ENCODE results near the gene UQCC2. TPM values are rescaled to one million over a fixed set of nuclear protein-coding genes. Genes with fewer than 3 reads are reported as not detected.

The UQCC2 gene
- total and polyA plus RNA-seq, 2 donors (not counting 1 experiment from before 2014, with no cell fraction given), result 13.2 to 16.6 TPM

GRCh38 chr6:33707771-33708170, 3.7 kb downstream of the UQCC2 start:
- H2AFZ ChIP-seq (ENCODE audit: insufficient read depth, low read depth, low read length, poor library complexity, severe bottlenecking), result no peak overlapping the region
- WGBS (ENCODE audit: insufficient coverage), result 40% methylated on average over 1 of the region's 5 CpGs
- H3K4me1 ChIP-seq (ENCODE audit: control insufficient read depth in 2 of 2, insufficient read depth in 2 of 2, low read length in 2 of 2), result peaks cover 16 to 25% of the 10 kb centered on the region in 2 donors
- peaks cover 1 to 15% of the 10 kb centered on the region in 2 experiments for H3K36me3 ChIP-seq (replicated peaks in 1 of 2; ENCODE audit: control extremely low read depth in 1 of 2, control insufficient read depth in 1 of 2, extremely low read depth in 1 of 2, insufficient read depth in 2 of 2, low read length in 1 of 2)
- Mint-ChIP-seq H3K27ac (no peak overlapping the region), H3K9me3 (ENCODE audit: insufficient read depth) (no peaks in the 10 kb centered on the region), H3K4me3 (no peak overlapping the region), H3K4me1 (peaks cover 37% of the 10 kb centered on the region), H3K27me3 (no peaks in the 10 kb centered on the region)
- H3K4me3 ChIP-seq (ENCODE audit: control extremely low read depth in 1 of 5, extremely low read depth in 1 of 5, insufficient read depth in 1 of 5, low read depth in 2 of 5, low read length in 4 of 5), result no peak overlapping the region
- no peak overlapping the region for H3K4me2 ChIP-seq (replicated peaks; ENCODE audit: low read depth, low read length, poor library complexity, severe bottlenecking)
- ATAC-seq (ENCODE audit: low read depth) (no peak), DNase-seq (no peak)
- H3K79me2 ChIP-seq (ENCODE audit: control insufficient read depth, insufficient read depth, low read length), result peaks cover 23% of the 10 kb centered on the region
- POLR2A ChIA-PET, result no interaction called here
- H4K20me1 ChIP-seq (ENCODE audit: control insufficient read depth, insufficient read depth, low read length, poor library complexity, severe bottlenecking), result no peaks in the 10 kb centered on the region
- no peaks in the 10 kb centered on the region for H3K27me3 ChIP-seq (replicated peaks in 1 of 4; ENCODE audit: control extremely low read depth in 1 of 4, control insufficient read depth in 3 of 4, insufficient read depth in 4 of 4, low read length in 3 of 4)
- no peak overlapping the region for H3K27ac ChIP-seq (ENCODE audit: low read length in 2 of 2)
- CTCF ChIA-PET, result interaction anchor here (1.2 to 2.3 kb wide), 5 partner anchors 10 to 128 kb away, joined by 3 to 6 read pairs (median 5); partner anchors contain the start of gene BAK1
- intact Hi-C loops (cut with micrococcal nuclease), result no loop called here
- H3K9ac ChIP-seq (ENCODE audit: low read length), result no peak overlapping the region
- TF ChIP-seq, protein P1, sequence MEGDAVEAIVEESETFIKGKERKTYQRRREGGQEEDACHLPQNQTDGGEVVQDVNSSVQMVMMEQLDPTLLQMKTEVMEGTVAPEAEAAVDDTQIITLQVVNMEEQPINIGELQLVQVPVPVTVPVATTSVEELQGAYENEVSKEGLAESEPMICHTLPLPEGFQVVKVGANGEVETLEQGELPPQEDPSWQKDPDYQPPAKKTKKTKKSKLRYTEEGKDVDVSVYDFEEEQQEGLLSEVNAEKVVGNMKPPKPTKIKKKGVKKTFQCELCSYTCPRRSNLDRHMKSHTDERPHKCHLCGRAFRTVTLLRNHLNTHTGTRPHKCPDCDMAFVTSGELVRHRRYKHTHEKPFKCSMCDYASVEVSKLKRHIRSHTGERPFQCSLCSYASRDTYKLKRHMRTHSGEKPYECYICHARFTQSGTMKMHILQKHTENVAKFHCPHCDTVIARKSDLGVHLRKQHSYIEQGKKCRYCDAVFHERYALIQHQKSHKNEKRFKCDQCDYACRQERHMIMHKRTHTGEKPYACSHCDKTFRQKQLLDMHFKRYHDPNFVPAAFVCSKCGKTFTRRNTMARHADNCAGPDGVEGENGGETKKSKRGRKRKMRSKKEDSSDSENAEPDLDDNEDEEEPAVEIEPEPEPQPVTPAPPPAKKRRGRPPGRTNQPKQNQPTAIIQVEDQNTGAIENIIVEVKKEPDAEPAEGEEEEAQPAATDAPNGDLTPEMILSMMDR (IDR thresholded peaks at IDR 0.05), result no peak
- TF ChIP-seq EZH2 (IDR thresholded peaks at IDR 0.05; ENCODE audit: borderline replicate concordance, insufficient read depth, low read depth, low read length, poor library complexity, severe bottlenecking), result no peak
- peaks cover 0 to 4% (median 0%) of the 10 kb centered on the region in 3 donors for H3K9me3 ChIP-seq (ENCODE audit: control extremely low read depth in 1 of 3, control insufficient read depth in 2 of 3, insufficient read depth in 1 of 3, low read length in 2 of 3)

GRCh38 chr6:33705955-33706725, 5.4 kb downstream of the UQCC2 start:
- no peak for ATAC-seq (ENCODE audit: low read depth)
- Histone ChIP-seq H3K79me2 (ENCODE audit: control insufficient read depth, insufficient read depth, low read length) (peaks cover 31% of the 10 kb centered on the region), H3K9ac (ENCODE audit: low read length) (no peak overlapping the region), H2AFZ (ENCODE audit: insufficient read depth, low read depth, low read length, poor library complexity, severe bottlenecking) (no peak overlapping the region), H4K20me1 (ENCODE audit: control insufficient read depth, insufficient read depth, low read length, poor library complexity, severe bottlenecking) (no peaks in the 10 kb centered on the region), H3K4me2 (replicated peaks; ENCODE audit: low read depth, low read length, poor library complexity, severe bottlenecking) (no peak overlapping the region), H3K4me1 (ENCODE audit: control insufficient read depth in 2 of 2, insufficient read depth in 2 of 2, low read length in 2 of 2) (peaks cover 12 to 18% of the 10 kb centered on the region in 2 donors), H3K36me3 (replicated peaks in 1 of 2; ENCODE audit: control extremely low read depth in 1 of 2, control insufficient read depth in 1 of 2, extremely low read depth in 1 of 2, insufficient read depth in 2 of 2, low read length in 1 of 2) (peaks cover 1 to 15% of the 10 kb centered on the region in 2 experiments), H3K27me3 (replicated peaks in 1 of 4; ENCODE audit: control extremely low read depth in 1 of 4, control insufficient read depth in 3 of 4, insufficient read depth in 4 of 4, low read length in 3 of 4) (no peaks in the 10 kb centered on the region), H3K27ac (ENCODE audit: low read length in 2 of 2) (no peak overlapping the region), H3K4me3 (ENCODE audit: control extremely low read depth in 1 of 5, extremely low read depth in 1 of 5, insufficient read depth in 1 of 5, low read depth in 2 of 5, low read length in 4 of 5) (no peak overlapping the region), H3K9me3 (ENCODE audit: control extremely low read depth in 1 of 3, control insufficient read depth in 2 of 3, insufficient read depth in 1 of 3, low read length in 2 of 3) (no peaks in the 10 kb centered on the region)
- TF ChIP-seq EZH2 (IDR thresholded peaks at IDR 0.05; ENCODE audit: borderline replicate concordance, insufficient read depth, low read depth, low read length, poor library complexity, severe bottlenecking), result no peak
- TF ChIP-seq, protein P1 (IDR thresholded peaks at IDR 0.05), result no peak
- peaks cover 37% of the 10 kb centered on the region for H3K4me1 Mint-ChIP-seq
- no peak overlapping the region for H3K27ac Mint-ChIP-seq
- ChIA-PET POLR2A (interaction anchor here (1.1 kb wide), 1 partner anchor 99 kb away, joined by 4 read pairs; no protein-coding TSS in a partner anchor), CTCF (interaction anchor here (0.6 to 6.7 kb wide), 3 partner anchors 16 to 271 kb away, joined by 3 to 213 read pairs (median 4); partner anchors contain the start of gene BAK1)
- intact Hi-C loops (cut with micrococcal nuclease), result no loop called here
- H3K9me3 Mint-ChIP-seq (ENCODE audit: insufficient read depth), result no peaks in the 10 kb centered on the region
- H3K27me3 Mint-ChIP-seq, result no peaks in the 10 kb centered on the region
- WGBS (ENCODE audit: insufficient coverage), result 88% methylated on average over 13 of the region's 16 CpGs
- H3K4me3 Mint-ChIP-seq, result no peak overlapping the region
- no peak for DNase-seq

All from B cell (primary cell).